Suprapubic skin (tissue), 4 donors: Measurements from ENCODE around the gene PDE9A. TPM values are rescaled to one million over a fixed set of nuclear protein-coding genes. Genes with fewer than 3 reads are reported as not detected.

Experiments used
- DNase-seq, 2 donors: peaks; one replicate each; pipeline ENCODE4 v3.0.0-alpha.2; 2019; ENCODE audit warnings: low spot score in 2 of 2
- H3K27ac ChIP-seq: fragments of 200-600 bp; sonication (generic); one replicate; pipeline ENCODE4 v1.5.1; 2019
- H3K27me3 ChIP-seq: fragments of 200-600 bp; sonication (generic); one replicate; pipeline ENCODE4 v1.5.1; 2019
- H3K36me3 ChIP-seq: fragments of 200-600 bp; sonication (generic); one replicate; pipeline ENCODE4 v1.5.1; 2019
- H3K4me1 ChIP-seq: fragments of 200-600 bp; sonication (generic); one replicate; pipeline ENCODE4 v1.5.1; 2019
- H3K4me3 ChIP-seq: fragments of 200-600 bp; sonication (generic); one replicate; pipeline ENCODE4 v1.5.1; 2019; ENCODE audit warnings: mild to moderate bottlenecking
- H3K9me3 ChIP-seq: fragments of 200-600 bp; sonication (generic); one replicate; pipeline ENCODE4 v1.5.1; 2019
- CTCF ChIP-seq, 2 donors: fragments of 200-600 bp in 1 of 2; fragments of 450-650 bp in 1 of 2; sonication (generic) in 1 of 2; IDR thresholded peaks; one replicate each; pipeline ENCODE4 v1.5.1; 2016 to 2019; ENCODE audit warnings: antibody characterized with exemption in 2 of 2, mild to moderate bottlenecking in 1 of 2, moderate library complexity in 1 of 2
- EP300 ChIP-seq: sonication (generic); formaldehyde crosslinking; IDR thresholded peaks from one replicate; pipeline ENCODE4 v1.6.1; 2017; ENCODE audit warnings: antibody characterized with exemption
- POLR2A ChIP-seq, 2 donors: fragments of 450-650 bp; IDR thresholded peaks; one replicate each; pipeline ENCODE4 v1.6.1; 2017; ENCODE audit warnings: antibody characterized with exemption in 2 of 2, mild to moderate bottlenecking in 2 of 2, moderate library complexity in 2 of 2
- POLR2AphosphoS5 ChIP-seq, 3 donors: sonication (generic); formaldehyde crosslinking; IDR thresholded peaks; one replicate each; pipeline ENCODE4 v1.6.1; 2017; ENCODE audit warnings: antibody characterized with exemption in 3 of 3
- WGBS: methylation state at CpG from one replicate; pipeline ENCODE4 v1.1.5; 2018; 5-methylcytosine and 5-hydroxymethylcytosine counted together
- total RNA-seq, 4 donors: library from RNA; depleted of rRNA; stranded (reverse); fragments of >200 nt; gene quantifications; one replicate each; pipeline ENCODE4 v1.1.0, GENCODE V29; 2016

The PDE9A gene
- total RNA-seq, 4 donors from 2014 or later: 4.5 to 12.0 (median 7.1) TPM

DNA sequence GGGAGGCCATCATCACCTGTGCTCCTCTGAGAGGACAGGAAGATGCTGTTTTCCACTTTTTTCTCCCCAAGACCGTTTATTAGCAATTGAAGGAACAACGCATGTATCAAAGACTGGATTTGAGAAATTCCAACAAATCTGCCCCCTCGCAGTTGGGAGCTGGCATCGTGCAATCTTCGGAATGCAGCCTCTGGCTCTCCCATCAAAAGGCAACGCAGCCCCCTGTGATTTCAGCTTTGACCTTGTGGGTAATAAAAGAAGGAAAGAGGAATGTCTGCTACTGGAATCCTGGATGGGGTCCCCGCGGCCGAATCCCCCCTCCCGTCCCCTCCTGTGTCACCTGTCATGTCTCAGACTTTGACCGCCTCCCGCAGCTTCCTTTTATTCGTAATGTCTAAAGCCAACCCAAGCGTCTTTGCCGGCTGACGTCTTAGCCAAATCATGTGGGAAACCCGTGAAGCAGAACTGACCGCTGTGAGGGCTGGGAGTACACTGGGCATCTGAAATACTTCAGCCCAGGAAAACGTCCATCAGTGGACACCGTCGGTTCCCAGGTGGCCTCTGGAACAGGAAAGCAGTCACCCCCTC lies 124.4 kb downstream of the PDE9A start:
- H3K27me3 ChIP-seq: peaks cover 46% of the 10 kb centered on the region
- no peak overlapping the region for H3K27ac ChIP-seq
- no peak for DNase-seq
- H3K9me3 ChIP-seq: no peaks in the 10 kb centered on the region
- TF ChIP-seq POLR2A (IDR thresholded peaks at IDR 0.05) (no peak), EP300 (no peak), POLR2AphosphoS5 (IDR thresholded peaks at IDR 0.05) (no peak), CTCF (IDR thresholded peaks at IDR 0.05) (no peak)
- peaks cover 20% of the 10 kb centered on the region for H3K4me1 ChIP-seq
- H3K4me3 ChIP-seq: no peak overlapping the region
- H3K36me3 ChIP-seq: no peaks in the 10 kb centered on the region
- 64% methylated on average over 19 of the region's 21 CpGs for WGBS

DNA sequence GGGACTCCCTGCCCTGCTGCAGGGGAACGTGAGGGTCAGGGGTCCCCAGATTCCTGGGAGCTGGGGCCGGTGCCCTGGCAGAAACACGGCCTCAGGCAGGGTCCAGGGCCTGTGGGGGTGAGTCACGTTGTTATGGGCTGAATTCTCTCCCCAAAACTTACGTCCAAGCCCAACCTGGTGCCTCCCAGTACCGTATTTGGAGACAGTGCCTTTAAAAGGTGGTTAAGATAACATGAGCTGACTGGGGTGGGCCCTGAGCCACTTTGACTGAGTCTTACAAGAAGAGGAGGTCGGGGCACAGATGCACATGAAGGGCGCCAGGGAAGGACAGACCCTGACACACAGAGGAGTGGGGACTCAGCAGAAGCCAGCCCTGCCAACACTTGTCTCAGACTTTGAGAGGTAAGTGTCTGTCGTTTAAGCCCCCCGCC lies 126.0 kb downstream of the PDE9A start:
- Histone ChIP-seq H3K36me3 (no peaks in the 10 kb centered on the region), H3K4me3 (no peak overlapping the region), H3K4me1 (peaks cover 30% of the 10 kb centered on the region), H3K27me3 (peaks cover 55% of the 10 kb centered on the region), H3K9me3 (no peaks in the 10 kb centered on the region), H3K27ac (no peak overlapping the region)
- DNase-seq: no peak
- WGBS: 75% methylated on average over 7 of the region's 10 CpGs
- TF ChIP-seq CTCF (IDR thresholded peaks at IDR 0.05) (no peak), EP300 (no peak), POLR2A (IDR thresholded peaks at IDR 0.05) (no peak)

DNA sequence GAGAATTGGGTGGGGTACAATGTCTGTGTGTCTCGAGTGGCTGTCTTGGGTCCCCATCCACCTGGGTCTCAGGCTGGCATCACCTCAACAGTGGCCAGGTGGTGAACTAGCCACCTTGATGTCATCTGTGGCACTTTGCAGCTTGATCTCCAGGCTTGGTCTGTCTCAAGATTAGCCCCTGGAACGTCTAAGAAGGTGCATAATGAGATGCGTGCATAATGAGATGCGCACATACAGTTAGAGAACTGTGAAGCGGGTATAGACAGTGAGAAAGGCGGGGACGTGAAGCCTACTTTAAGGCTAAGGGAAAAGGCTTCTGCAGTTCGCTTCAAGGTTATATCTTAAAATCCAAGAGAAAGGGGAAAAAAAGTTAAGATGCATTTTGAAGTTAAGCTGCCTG lies 127.2 kb downstream of the PDE9A start:
- no peak for DNase-seq
- H3K4me3 ChIP-seq: no peak overlapping the region
- no peaks in the 10 kb centered on the region for H3K9me3 ChIP-seq
- H3K27me3 ChIP-seq: peaks cover 55% of the 10 kb centered on the region
- TF ChIP-seq POLR2A (IDR thresholded peaks at IDR 0.05) (no peak), CTCF (IDR thresholded peaks at IDR 0.05) (no peak), EP300 (no peak), POLR2AphosphoS5 (IDR thresholded peaks at IDR 0.05) (no peak)
- H3K27ac ChIP-seq: no peak overlapping the region
- H3K36me3 ChIP-seq: no peaks in the 10 kb centered on the region
- 54% methylated on average over 8 of the region's 8 CpGs for WGBS
- H3K4me1 ChIP-seq: peaks cover 30% of the 10 kb centered on the region

- WGBS: 17% methylated on average over 23 of the region's 40 CpGs
- H3K27me3 ChIP-seq: peaks cover 59% of the 10 kb centered on the region
- TF ChIP-seq POLR2A (IDR thresholded peaks at IDR 0.05): no peak
- H3K4me3 ChIP-seq: peak overlapping the region; percentile 38
- DNase-seq: no peak
- H3K9me3 ChIP-seq: no peaks in the 10 kb centered on the region
- H3K36me3 ChIP-seq: no peaks in the 10 kb centered on the region
- peaks cover 30% of the 10 kb centered on the region for H3K4me1 ChIP-seq
- H3K27ac ChIP-seq: no peak overlapping the region
Measured at GRCh38 chr21:42781150-42781970, 127.9 kb downstream of the PDE9A start.

DNA sequence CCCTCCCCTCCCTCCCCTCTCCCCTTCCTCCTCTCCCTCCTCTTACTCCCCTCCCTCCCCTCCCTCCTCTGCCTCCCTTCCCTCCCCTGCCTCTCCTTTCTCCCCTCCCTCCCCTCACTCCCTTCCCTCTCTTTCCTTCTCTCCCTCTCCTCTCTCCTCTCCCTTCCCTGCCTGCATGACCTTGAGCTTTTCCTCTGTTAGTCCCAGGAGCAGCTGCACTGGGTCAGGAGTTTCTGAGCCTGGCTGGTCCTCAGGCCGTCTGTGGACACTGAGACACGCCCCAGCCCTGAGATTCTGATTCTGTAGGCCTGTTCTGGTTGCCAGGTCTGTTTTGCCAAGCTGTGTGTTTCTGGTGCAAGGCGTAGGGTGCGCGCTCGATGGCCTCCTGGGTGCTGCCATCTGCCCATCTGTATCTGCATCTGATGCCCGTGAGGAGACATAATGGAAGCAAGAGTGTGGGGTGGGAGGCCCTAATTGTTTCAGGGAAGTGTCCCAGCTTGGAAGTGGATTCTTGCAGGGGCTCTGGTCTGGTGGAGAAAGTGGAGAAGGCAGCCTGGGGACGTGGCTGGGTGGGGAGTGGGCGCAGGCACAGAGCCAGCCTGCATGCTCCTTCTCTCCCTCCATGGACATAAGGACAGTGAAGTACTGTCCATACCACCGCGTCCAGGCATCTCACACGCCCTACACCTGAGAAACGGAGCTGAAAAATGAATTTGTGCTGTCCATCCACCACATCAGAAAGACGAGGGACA lies 128.7 kb downstream of the PDE9A start:
- Histone ChIP-seq H3K9me3 (no peaks in the 10 kb centered on the region), H3K4me1 (peaks cover 30% of the 10 kb centered on the region), H3K27me3 (peaks cover 63% of the 10 kb centered on the region), H3K27ac (no peak overlapping the region), H3K36me3 (no peaks in the 10 kb centered on the region), H3K4me3 (no peak overlapping the region)
- no peak for DNase-seq
- TF ChIP-seq POLR2AphosphoS5 (IDR thresholded peaks at IDR 0.05) (no peak), CTCF (IDR thresholded peaks at IDR 0.05) (no peak), POLR2A (IDR thresholded peaks at IDR 0.05) (no peak), EP300 (no peak)
- 79% methylated on average over 14 of the region's 14 CpGs for WGBS
